Smooth muscle cell (in vitro differentiated cells): ENCODE measurements around the gene DPEP2. TPM values are rescaled to one million over a fixed set of nuclear protein-coding genes. Genes with fewer than 3 reads are reported as not detected.
A peak's percentile ranks its signal among the peaks of the same experiment; 100 is the strongest.

Experiments
- DNase-seq: peaks from one replicate; lab custom pipeline; 2025; ENCODE audit not compliant: unreplicated experiment; lab: John Stamatoyannopoulos, UW
- H2AFZ ChIP-seq: fragments of 200-600 bp; sonication (generic); 2 replicates; pipeline ENCODE4 v1.6.0; 2016; ENCODE audit warnings: antibody characterized with exemption, low read depth, mild to moderate bottlenecking
- H3F3A ChIP-seq: fragments of 200-600 bp; sonication (generic); 2 replicates; pipeline ENCODE4 v1.6.0; 2017; ENCODE audit warnings: antibody characterized with exemption, low read depth
- H3K27ac ChIP-seq: fragments of 200-600 bp; sonication (generic); 2 replicates; pipeline ENCODE4 v1.5.1; 2016; ENCODE audit warnings: low read depth, mild to moderate bottlenecking
- H3K27me3 ChIP-seq: fragments of 200-600 bp; sonication (generic); 2 replicates; pipeline ENCODE4 v1.6.1; 2016; ENCODE audit warnings: low read depth, mild to moderate bottlenecking
- H3K36me3 ChIP-seq: fragments of 200-600 bp; sonication (generic); 2 replicates; pipeline ENCODE4 v1.5.1; 2016; ENCODE audit warnings: low read depth
- H3K4me1 ChIP-seq: fragments of 200-600 bp; sonication (generic); 2 replicates; pipeline ENCODE4 v1.5.1; 2016; ENCODE audit warnings: low read depth
- H3K4me2 ChIP-seq: fragments of 200-600 bp; sonication (generic); 2 replicates; pipeline ENCODE4 v1.6.0; 2016; ENCODE audit warnings: mild to moderate bottlenecking
- H3K4me3 ChIP-seq: fragments of 200-600 bp; sonication (generic); 2 replicates; pipeline ENCODE4 v1.5.1; 2016; ENCODE audit warnings: mild to moderate bottlenecking
- H3K79me2 ChIP-seq: fragments of 200-600 bp; sonication (generic); 2 replicates; pipeline ENCODE4 v1.6.0; 2016; ENCODE audit warnings: low read depth, mild to moderate bottlenecking
- H3K9ac ChIP-seq: fragments of 200-600 bp; sonication (generic); 2 replicates; pipeline ENCODE4 v1.6.0; 2016; ENCODE audit warnings: low read depth
- H3K9me3 ChIP-seq: fragments of 200-600 bp; sonication (generic); replicated peaks from 2 replicates; pipeline ENCODE4 v1.5.1; 2016; ENCODE audit warnings: low read depth
- H4K20me1 ChIP-seq: fragments of 200-600 bp; sonication (generic); 2 replicates; pipeline ENCODE4 v1.6.0; 2016; ENCODE audit warnings: low read depth
- WGBS: methylation state at CpG from one replicate; pipeline ENCODE4 v1.1.7; 2016; ENCODE audit warnings: low lambda C conversion rate; 5-methylcytosine and 5-hydroxymethylcytosine counted together
- polyA plus RNA-seq: library from polyadenylated mRNA; unstranded; fragments of >200 nt; fragmentation: Nextera tagmentation; extraction: Ambion mirVana; gene quantifications from 2 replicates; pipeline ENCODE4 v1.2.1, GENCODE V29; 2016
- total RNA-seq: library from RNA; depleted of rRNA; stranded (reverse); fragments of >200 nt; gene quantifications from 2 replicates; pipeline ENCODE4 v1.2.3, GENCODE V29; 2014
- TF ChIP-seq, protein P1 (sequence below): fragments of 200-600 bp; sonication (generic); IDR thresholded peaks from 2 replicates; pipeline ENCODE4 v1.5.1; 2017; ENCODE audit warnings: borderline replicate concordance, mild to moderate bottlenecking, antibody characterized with exemption; ENCODE audit not compliant: insufficient read depth, poor library complexity, severe bottlenecking

Gene DPEP2
- total and polyA plus RNA-seq, 2 experiments from 2014 or later = not detected

DNA sequence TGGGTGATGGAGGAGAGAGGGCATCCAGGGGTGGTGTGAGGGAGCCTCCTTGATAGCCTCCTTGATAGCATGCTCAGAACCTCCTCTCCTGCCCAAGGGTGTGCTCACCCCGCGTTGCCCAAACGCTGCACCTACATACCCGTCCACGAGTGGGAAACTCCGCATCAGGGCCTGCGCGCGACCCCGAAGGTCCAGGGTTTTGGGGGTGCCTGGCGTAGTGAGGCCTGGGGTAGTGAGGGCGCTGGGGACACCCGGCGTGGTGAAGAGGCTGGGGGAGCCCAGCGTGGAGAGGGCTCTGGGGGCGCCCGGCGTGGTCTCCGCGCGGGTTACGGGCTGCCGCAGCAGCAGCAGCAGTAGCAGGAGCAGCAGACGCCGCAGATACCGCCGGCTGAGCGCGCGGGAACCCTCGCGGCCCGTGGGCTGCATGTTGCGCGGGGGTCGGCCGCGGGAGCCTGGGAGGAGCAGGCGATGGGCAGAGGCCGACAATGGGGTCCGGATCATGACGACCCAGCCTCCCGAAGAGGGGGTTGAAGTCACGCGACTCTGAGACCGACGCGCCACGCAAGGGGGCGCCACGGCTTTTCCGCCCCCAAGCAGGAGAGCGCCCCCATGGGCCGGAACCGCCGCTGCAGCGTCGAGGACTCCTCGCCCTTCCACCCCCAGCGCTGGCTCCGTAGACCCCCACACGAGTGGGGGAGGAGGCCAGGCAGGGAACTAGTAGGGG lies 19.2 kb downstream of the DPEP2 start, which contains the start of gene DPEP3:
Gene DPEP3 (minus strand): TSS at position 545 of the 724 bp plus-strand sequence. CDS start 119 bp downstream, at position 426.
- no peaks in the 10 kb centered on the region for H3K36me3 ChIP-seq
- no peaks in the 10 kb centered on the region for H3K79me2 ChIP-seq
- DNase-seq = no peak
- TF ChIP-seq, protein P1, sequence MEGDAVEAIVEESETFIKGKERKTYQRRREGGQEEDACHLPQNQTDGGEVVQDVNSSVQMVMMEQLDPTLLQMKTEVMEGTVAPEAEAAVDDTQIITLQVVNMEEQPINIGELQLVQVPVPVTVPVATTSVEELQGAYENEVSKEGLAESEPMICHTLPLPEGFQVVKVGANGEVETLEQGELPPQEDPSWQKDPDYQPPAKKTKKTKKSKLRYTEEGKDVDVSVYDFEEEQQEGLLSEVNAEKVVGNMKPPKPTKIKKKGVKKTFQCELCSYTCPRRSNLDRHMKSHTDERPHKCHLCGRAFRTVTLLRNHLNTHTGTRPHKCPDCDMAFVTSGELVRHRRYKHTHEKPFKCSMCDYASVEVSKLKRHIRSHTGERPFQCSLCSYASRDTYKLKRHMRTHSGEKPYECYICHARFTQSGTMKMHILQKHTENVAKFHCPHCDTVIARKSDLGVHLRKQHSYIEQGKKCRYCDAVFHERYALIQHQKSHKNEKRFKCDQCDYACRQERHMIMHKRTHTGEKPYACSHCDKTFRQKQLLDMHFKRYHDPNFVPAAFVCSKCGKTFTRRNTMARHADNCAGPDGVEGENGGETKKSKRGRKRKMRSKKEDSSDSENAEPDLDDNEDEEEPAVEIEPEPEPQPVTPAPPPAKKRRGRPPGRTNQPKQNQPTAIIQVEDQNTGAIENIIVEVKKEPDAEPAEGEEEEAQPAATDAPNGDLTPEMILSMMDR = peak; percentile 23
- H3K4me3 ChIP-seq = no peak within 1 kb of the TSS
- no peaks in the 10 kb centered on the region for H3K4me1 ChIP-seq
- H3K27ac ChIP-seq = no peak within 1 kb of the TSS
- no peaks in the 10 kb centered on the region for H4K20me1 ChIP-seq
- no peak within 1 kb of the TSS for H3K4me2 ChIP-seq
- H2AFZ ChIP-seq = no peak within 1 kb of the TSS
- WGBS = 70% methylated on average over 60 of the region's 62 CpGs
- no peaks in the 10 kb centered on the region for H3F3A ChIP-seq
- no peaks in the 10 kb centered on the region for H3K9me3 ChIP-seq
- H3K27me3 ChIP-seq = no peaks in the 10 kb centered on the region
- H3K9ac ChIP-seq = no peak within 1 kb of the TSS

GRCh38 chr16:67977469-67978227 lies 21.6 kb downstream of the DPEP2 start:
- H3K79me2 ChIP-seq = no peaks in the 10 kb centered on the region
- H3K36me3 ChIP-seq = no peaks in the 10 kb centered on the region
- TF ChIP-seq, protein P1 = no peak
- no peaks in the 10 kb centered on the region for H3K27me3 ChIP-seq
- H2AFZ ChIP-seq = no peak overlapping the region
- H3K4me2 ChIP-seq = no peak overlapping the region
- H3F3A ChIP-seq = no peaks in the 10 kb centered on the region
- no peaks in the 10 kb centered on the region for H3K4me1 ChIP-seq
- H4K20me1 ChIP-seq = no peaks in the 10 kb centered on the region
- H3K9me3 ChIP-seq = no peaks in the 10 kb centered on the region
- H3K27ac ChIP-seq = no peak overlapping the region
- DNase-seq = no peak
- no peak overlapping the region for H3K4me3 ChIP-seq
- no peak overlapping the region for H3K9ac ChIP-seq
- 86% methylated on average over 9 of the region's 9 CpGs for WGBS

GRCh38 chr16:67977005-67977404 lies 22.3 kb downstream of the DPEP2 start:
- no peaks in the 10 kb centered on the region for H3K27me3 ChIP-seq

More at GRCh38 chr16:67977005-67977404, 22.3 kb downstream of the DPEP2 start:
- H2AFZ ChIP-seq = no peak overlapping the region
- no peaks in the 10 kb centered on the region for H3K9me3 ChIP-seq
- H4K20me1 ChIP-seq = no peaks in the 10 kb centered on the region
- no peaks in the 10 kb centered on the region for H3K4me1 ChIP-seq
- no peak overlapping the region for H3K4me2 ChIP-seq
- H3F3A ChIP-seq = no peaks in the 10 kb centered on the region
- no peaks in the 10 kb centered on the region for H3K36me3 ChIP-seq
- no peak overlapping the region for H3K27ac ChIP-seq
- TF ChIP-seq, protein P1 = no peak
- H3K79me2 ChIP-seq = no peaks in the 10 kb centered on the region
- no peak overlapping the region for H3K4me3 ChIP-seq
- WGBS = 82% methylated on average over 5 of the region's 5 CpGs
- H3K9ac ChIP-seq = no peak overlapping the region
- DNase-seq = no peak
